GM18858 (cell line): ENCODE results near the gene ERMN.
"Not testable (repeated sequence)": the region's sequence is repeated elsewhere in the genome, so short reads cannot be mapped to it uniquely, and the experiment has no call there.

ENCODE experiments used
- ATAC-seq: cut with Tn5 transposase; IDR thresholded peaks from one replicate; pipeline ENCODE4 v1.9.1; 2021; ENCODE audit not compliant: unreplicated experiment

Gene ERMN

DNA sequence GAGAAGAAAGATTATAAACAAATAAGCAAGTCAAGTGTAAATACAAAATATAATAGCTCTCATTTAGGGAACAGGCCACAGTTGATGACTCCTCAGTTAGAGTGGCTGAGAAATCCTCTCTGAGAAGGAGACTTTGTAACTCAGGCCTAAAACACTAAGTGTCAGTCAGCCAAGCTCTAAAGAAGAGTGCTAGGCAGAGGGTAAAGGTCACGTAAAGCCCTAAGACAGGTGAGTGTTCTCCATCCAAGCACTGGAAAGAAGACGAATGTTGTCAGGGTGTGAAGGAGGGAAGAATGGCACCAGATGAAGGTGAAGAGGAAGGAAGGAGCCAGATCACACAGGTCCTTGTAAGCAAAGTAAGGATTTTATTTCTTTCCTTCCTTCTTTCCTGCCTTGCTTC lies 24.3 kb downstream of the ERMN start:
- ATAC-seq = no peak

DNA sequence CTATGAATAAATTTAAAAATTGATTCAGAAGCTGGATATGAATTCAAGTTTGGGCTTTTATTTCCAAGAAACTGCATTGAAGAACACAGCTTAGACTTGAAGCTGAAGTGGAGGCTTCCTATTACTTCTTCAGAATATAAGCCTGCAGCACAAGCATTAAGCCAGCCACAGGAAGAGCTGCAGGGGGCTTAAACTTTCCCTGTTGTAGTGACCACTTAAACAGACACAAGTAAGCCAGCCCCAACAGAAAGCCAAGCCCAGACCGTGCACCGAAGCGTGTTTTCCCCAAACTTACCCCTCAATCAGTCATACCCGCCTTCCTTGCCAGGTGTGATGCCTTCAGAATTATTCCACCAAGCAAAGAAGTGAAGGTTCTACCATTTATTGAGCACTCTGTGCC lies 28.7 kb downstream of the ERMN start:
- ATAC-seq = no peak

DNA sequence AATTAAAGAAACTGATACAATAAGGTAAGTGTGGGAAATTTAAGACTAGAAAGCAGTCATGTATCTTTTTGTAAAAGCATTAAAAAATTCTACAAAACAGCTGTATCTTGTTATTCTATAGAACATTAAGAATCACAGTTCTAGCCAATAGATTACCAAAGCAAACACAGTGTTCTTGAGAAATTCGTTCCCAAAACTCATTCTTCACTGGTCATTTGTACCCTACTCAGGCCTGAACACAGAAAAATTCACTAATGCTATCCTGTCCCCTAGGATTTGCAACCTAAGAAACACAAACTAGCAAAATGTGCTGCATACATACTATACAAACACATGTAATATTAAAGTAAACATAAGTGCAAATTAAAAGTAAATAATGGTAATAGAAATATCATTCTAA lies 29.1 kb downstream of the ERMN start:
- ATAC-seq = no peak

DNA sequence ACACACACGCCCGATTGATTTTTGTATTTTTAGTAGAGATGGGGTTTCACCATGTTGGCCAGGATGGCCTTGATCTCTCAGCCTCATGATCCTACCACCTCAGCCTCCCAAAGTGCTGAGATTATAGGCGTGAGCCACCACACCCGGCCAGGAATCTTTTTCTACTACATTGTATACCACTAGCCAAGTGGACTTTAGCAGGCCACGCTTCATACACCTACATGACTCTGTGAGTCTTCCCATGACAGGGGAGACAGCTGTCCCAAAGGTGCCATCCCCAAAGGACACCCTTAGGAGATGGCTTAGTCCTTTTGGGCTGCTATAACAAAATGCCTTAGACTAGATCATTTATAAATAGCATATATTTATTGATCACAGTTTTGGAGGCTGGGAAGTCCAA lies 32.8 kb downstream of the ERMN start:
- no peak for ATAC-seq

DNA sequence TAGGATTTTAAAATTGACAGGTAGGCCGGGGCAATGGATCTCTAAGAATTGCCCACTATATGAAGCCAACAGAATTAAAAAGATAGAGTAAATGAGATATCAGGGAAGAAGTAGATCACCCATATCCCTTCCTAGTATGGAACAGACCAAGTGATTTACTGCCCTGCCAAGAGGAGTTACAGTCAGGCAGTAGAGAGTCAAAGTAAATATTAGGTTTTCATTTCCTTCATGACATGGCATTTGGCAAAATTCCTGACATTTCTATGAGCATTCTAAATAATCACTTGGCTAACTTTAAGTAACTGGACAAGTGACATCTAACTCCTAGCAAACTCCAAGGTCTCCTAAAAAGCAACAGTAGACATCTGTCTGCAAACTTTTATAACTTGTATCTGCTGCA lies 34.6 kb downstream of the ERMN start:
- no peak for ATAC-seq

DNA sequence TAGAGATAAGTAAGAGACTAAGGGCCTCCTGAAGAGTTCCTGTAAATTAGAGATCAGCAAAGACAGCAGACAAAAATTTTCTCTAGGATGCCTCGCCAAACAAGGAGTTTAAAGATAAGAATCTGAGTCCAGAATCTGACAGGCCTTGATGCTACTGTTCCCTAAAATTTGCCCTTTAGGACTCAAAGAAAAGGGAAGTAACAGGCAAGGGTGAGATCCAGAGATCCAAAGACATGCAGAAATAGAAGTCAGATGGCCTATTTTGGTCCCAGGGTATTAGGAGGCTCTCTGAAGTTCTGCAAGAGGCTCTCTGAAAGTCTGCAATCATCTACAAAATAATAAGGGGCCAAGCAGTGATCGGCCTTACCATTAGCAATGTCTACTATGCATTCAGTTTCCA lies 35.1 kb downstream of the ERMN start:
- ATAC-seq = no peak

DNA sequence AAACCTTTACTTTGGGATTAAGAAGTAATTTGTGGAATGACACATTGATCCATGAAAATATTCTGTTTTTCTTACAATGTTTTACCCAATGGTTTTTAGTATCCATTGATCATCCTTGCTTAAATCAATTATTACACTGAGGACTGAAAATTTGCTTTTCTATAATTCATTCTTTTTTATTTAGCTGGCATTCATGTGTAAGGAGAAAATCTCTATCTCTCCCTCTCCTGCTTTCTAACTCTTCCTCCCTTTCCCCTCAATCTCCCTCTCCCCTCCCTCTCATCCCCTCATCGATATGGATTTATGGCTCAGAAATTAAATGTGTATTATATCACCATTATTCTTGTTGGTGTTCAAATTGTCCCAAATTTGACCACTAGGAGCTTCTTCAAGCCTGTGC lies 38.5 kb downstream of the ERMN start:
- ATAC-seq = no peak

DNA sequence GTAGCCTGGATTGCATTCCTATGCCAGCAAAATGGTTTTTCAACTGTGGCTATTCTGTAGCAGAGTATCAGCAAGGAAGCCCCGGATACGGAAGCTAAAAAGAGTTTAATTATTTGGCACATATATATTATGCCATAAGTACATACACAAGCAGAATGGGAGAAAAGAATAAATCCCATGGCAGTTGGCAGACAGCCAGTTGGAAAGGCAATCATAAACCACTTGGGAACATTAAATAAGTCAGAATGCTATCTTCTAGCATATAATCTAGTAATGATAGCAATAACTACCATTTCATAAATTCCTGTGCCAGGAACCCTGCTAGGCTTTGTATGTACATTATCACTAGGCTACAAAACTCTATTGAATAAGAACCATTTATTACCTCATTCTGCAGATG lies 42.2 kb downstream of the ERMN start:
- no peak for ATAC-seq

DNA sequence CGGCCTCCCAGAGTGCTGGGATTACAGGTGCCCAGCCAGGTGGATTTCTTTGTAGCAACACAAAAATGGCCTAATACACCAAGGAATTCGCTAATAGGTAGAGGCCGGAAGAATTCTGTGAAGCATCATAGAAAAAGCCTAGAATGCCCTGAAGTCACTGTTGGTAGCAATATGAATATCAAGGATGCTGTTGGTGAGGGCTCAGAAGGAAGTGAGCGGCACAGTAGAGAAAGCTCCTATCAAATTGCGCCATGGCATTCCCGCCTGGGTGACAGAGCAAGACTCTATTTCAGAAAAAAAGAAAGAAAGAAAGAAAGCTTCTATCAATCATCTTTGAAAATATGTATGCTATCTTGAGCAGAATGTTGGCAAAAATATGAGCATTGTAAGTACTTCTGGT lies 44.3 kb downstream of the ERMN start:
- ATAC-seq = no peak

DNA sequence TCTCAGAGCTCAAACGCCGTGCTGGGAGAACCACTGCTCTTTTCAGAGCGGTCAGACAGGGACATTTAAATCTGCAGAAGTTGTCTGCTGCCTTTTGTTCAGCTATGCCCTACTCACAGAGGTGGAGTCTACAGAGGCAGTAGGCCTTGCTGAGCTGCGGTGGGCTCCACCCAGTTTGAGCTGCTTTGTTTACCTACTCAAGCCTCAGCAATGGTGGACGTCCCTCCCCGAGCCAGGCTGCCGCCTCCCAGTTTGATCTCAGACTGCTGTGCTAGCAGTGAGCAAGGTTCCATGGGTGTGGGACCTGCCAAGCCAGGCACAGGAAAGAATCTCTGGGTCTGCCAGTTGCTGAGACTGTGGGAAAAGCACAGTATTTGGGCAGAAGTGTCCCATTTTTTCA lies 46.3 kb downstream of the ERMN start:
- ATAC-seq = not testable (repeated sequence)

DNA sequence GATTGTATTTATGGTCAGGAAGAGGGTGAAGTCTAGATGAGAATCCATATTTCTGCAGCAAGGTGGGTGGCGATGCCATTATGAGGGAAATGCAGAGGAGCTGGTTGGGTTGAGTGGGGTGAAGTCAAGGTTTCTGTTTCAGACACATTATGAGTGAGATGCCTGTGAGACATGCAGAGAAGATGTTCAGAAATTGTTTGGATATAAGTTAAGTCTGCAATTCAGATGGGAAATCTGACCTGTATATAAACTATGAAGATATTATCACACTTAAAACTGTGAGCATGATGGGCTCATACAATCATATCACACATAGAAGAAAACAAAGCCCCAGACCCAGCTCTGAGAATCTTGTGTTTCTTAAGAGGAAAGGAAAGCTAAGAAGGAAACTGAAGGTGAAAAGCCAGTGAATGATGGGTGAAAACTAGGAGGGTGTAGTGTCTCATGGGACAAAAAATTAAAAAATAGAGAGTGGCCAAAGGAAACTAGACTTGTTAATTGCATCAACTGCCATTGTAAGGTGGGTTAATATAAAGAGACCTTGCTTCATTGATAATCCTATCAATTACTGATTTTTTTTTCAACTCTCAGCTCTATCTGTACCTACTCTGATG lies 53.9 kb downstream of the ERMN start:
- peak; percentile 44 for ATAC-seq

DNA sequence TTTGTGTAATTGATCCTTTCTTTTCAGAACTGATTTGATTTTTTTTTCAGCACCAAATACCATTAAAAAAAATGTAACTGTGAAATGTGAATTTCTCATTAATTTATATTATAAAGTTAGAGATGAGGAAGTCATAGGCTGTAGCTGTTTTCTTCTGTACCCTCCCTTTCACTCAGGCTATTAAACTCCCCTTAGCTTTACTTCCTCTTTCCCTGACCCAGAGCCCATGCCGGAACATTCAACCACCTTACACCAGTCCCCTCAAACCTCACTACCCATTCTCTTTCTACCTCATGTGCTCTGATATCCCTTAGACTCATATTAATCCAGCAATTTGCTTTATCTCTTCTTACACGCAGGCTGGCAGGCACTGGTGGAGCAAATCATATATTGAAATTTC lies 55.7 kb downstream of the ERMN start:
- ATAC-seq = peak; percentile 67

DNA sequence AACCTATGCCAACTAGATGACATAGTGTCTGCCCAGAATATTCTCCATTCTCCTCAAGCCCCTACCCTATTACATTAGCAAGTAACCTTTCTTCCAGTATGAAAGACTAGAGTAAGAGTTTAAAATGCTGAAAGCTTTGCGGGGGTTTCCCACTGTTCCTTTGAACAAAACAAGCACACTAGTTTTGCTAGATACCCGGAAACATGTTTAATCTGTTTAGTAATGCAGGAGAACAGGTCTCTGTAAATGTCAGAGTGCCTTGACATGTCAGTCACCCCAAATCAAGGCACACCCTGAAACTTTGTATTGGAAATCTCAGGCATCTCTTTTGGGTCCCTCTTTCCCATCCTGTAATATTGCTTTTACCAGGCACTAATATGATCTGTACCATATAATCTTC lies 56.6 kb downstream of the ERMN start:
- no peak for ATAC-seq
